HEK293 (cell line): ENCODE measurements around the gene ARPC3.
"Not testable (repeated sequence)": the region's sequence is repeated elsewhere in the genome, so short reads cannot be mapped to it uniquely, and the experiment has no call there.

Experiments used
- CTCF ChIA-PET: fragments of 350-600 bp; formaldehyde crosslinking; extraction: SDS; loops from one replicate; lab custom pipeline; 2021; ENCODE audit warnings: antibody characterized with exemption; lab: Yijun Ruan, JAX
- POLR2A ChIA-PET: fragments of 300-600 bp; formaldehyde crosslinking; extraction: SDS; loops from one replicate; lab custom pipeline; 2020; ENCODE audit warnings: antibody characterized with exemption, inconsistent platforms; lab: Yijun Ruan, JAX
- H3K27ac ChIP-seq: fragments of 200-500 bp; sonication (Bioruptor generic); 2 replicates; pipeline ENCODE4 v1.5.1; 2014; ENCODE audit warnings: low read depth, low read length, control low read depth, inconsistent platforms; ENCODE audit errors: extremely low read depth
- H3K36me3 ChIP-seq, 2 experiments: fragments of 200-500 bp in 1 of 2; sonication (Bioruptor generic) in 1 of 2; 1 replicate in 1 of 2; 2 replicates in 1 of 2; pipeline ENCODE4 v1.5.1; 2014 to 2017; ENCODE audit warnings: inconsistent platforms in 2 of 2, low read length in 2 of 2; ENCODE audit not compliant: control insufficient read depth in 2 of 2, insufficient read depth in 1 of 2
- H3K4me1 ChIP-seq: fragments of 200-500 bp; sonication (Bioruptor generic); 2 replicates; pipeline ENCODE4 v1.5.1; 2014; ENCODE audit warnings: mild to moderate bottlenecking, low read length, inconsistent platforms; ENCODE audit not compliant: control insufficient read depth, insufficient read depth
- H3K4me3 ChIP-seq: 2 replicates; pipeline ENCODE4 v1.5.1; 2011; ENCODE audit warnings: low read depth, mild to moderate bottlenecking, control low read depth, low read length, moderate library complexity
- H3K9me3 ChIP-seq: fragments of 200-500 bp; sonication (Bioruptor generic); 2 replicates; pipeline ENCODE4 v1.5.1; 2014; ENCODE audit warnings: low read depth, low read length, inconsistent platforms; ENCODE audit not compliant: control insufficient read depth, insufficient read depth
- BCL11A ChIP-seq: fragments of 450-650 bp; formaldehyde crosslinking; IDR thresholded peaks from 2 replicates; pipeline ENCODE4 v1.5.1; 2016; ENCODE audit warnings: low read depth, missing biosample characterization, missing genetic modification characterization
- HOXC10 ChIP-seq: sonication (generic); formaldehyde crosslinking; IDR thresholded peaks from 2 replicates; pipeline ENCODE4 v1.8.1; 2023; ENCODE audit warnings: mild to moderate bottlenecking, missing genetic modification reagents
- RBAK ChIP-seq: fragments of 450-650 bp; formaldehyde crosslinking; IDR thresholded peaks from 2 replicates; pipeline ENCODE4 v1.5.1; 2016; ENCODE audit warnings: missing biosample characterization, missing genetic modification characterization
- SCRT1 ChIP-seq: fragments of 450-650 bp; formaldehyde crosslinking; IDR thresholded peaks from 2 replicates; pipeline ENCODE4 v1.5.1; 2016; ENCODE audit warnings: missing biosample characterization, missing genetic modification characterization, borderline replicate concordance
- SCRT2 ChIP-seq: fragments of 450-650 bp; formaldehyde crosslinking; IDR thresholded peaks from 2 replicates; pipeline ENCODE4 v1.5.1; 2016; ENCODE audit warnings: missing biosample characterization, missing genetic modification characterization
- SP2 ChIP-seq: fragments of 450-650 bp; formaldehyde crosslinking; IDR thresholded peaks from 2 replicates; pipeline ENCODE4 v1.5.1; 2016; ENCODE audit warnings: missing biosample characterization, missing genetic modification characterization
- ZNF121 ChIP-seq: fragments of 450-650 bp; formaldehyde crosslinking; IDR thresholded peaks from 2 replicates; pipeline ENCODE4 v1.5.1; 2016; ENCODE audit warnings: missing biosample characterization, missing genetic modification characterization
- ZNF16 ChIP-seq: fragments of 450-650 bp; formaldehyde crosslinking; IDR thresholded peaks from 2 replicates; pipeline ENCODE4 v1.5.1; 2016; ENCODE audit warnings: low read depth, missing biosample characterization, missing genetic modification characterization
- ZNF2 ChIP-seq: fragments of 450-650 bp; formaldehyde crosslinking; IDR thresholded peaks from 2 replicates; pipeline ENCODE4 v1.5.1; 2016; ENCODE audit warnings: missing biosample characterization, missing genetic modification characterization
- ZNF223 ChIP-seq: fragments of 450-650 bp; formaldehyde crosslinking; IDR thresholded peaks from 2 replicates; pipeline ENCODE4 v1.5.1; 2016; ENCODE audit warnings: missing biosample characterization, missing genetic modification characterization
- ZNF335 ChIP-seq: fragments of 450-650 bp; formaldehyde crosslinking; conservative IDR thresholded peaks from 2 replicates; pipeline ENCODE4 v1.5.1; 2016; ENCODE audit warnings: missing biosample characterization, missing genetic modification characterization
- ZNF341 ChIP-seq: fragments of 450-650 bp; formaldehyde crosslinking; IDR thresholded peaks from 2 replicates; pipeline ENCODE4; 2016; ENCODE audit warnings: low read depth, missing biosample characterization, missing genetic modification characterization
- ZNF48 ChIP-seq: fragments of 450-650 bp; formaldehyde crosslinking; IDR thresholded peaks from 2 replicates; pipeline ENCODE4 v1.5.1; 2016; ENCODE audit warnings: missing biosample characterization, missing genetic modification characterization
- ZNF610 ChIP-seq: fragments of 450-650 bp; formaldehyde crosslinking; IDR thresholded peaks from 2 replicates; pipeline ENCODE4 v1.5.1; 2016; ENCODE audit warnings: missing biosample characterization, missing genetic modification characterization, borderline replicate concordance
- ZNF626 ChIP-seq: fragments of 450-650 bp; sonication (Bioruptor Pico); formaldehyde crosslinking; IDR thresholded peaks from 2 replicates; pipeline ENCODE4 v1.5.1; 2018; ENCODE audit warnings: missing biosample characterization, missing genetic modification characterization, inconsistent platforms
- ZNF701 ChIP-seq: fragments of 450-650 bp; formaldehyde crosslinking; IDR thresholded peaks from 2 replicates; pipeline ENCODE4 v1.5.1; 2016; ENCODE audit warnings: missing biosample characterization, missing genetic modification characterization
- ZNF843 ChIP-seq: fragments of 450-650 bp; formaldehyde crosslinking; IDR thresholded peaks from 2 replicates; pipeline ENCODE4 v1.5.1; 2016; ENCODE audit warnings: missing biosample characterization, missing genetic modification characterization
- TF ChIP-seq, protein P1 (sequence below): fragments of 450-650 bp; formaldehyde crosslinking; IDR thresholded peaks from 2 replicates; pipeline ENCODE4 v1.5.1; 2016; ENCODE audit warnings: missing biosample characterization, missing genetic modification characterization
- TF ChIP-seq, protein P2 (sequence below): fragments of 450-650 bp; formaldehyde crosslinking; IDR thresholded peaks from 2 replicates; pipeline ENCODE4 v1.5.1; 2016; ENCODE audit warnings: missing biosample characterization, missing genetic modification characterization, borderline replicate concordance
- TF ChIP-seq, protein P3 (sequence below): fragments of 450-650 bp; formaldehyde crosslinking; IDR thresholded peaks from 2 replicates; pipeline ENCODE4 v1.5.1; 2017; ENCODE audit warnings: missing biosample characterization, missing genetic modification characterization
- TF ChIP-seq, protein P4 (sequence below): fragments of 450-650 bp; IDR thresholded peaks from 2 replicates; pipeline ENCODE4 v1.5.1; 2018; ENCODE audit warnings: missing biosample characterization, missing genetic modification characterization

Gene ARPC3

GRCh38 chr12:110466791-110467190 lies 16.7 kb upstream of the ARPC3 start (continued):
- TF ChIP-seq SP2 (tag by site-specific recombination) (no peak), ZNF341 (no peak)

DNA sequence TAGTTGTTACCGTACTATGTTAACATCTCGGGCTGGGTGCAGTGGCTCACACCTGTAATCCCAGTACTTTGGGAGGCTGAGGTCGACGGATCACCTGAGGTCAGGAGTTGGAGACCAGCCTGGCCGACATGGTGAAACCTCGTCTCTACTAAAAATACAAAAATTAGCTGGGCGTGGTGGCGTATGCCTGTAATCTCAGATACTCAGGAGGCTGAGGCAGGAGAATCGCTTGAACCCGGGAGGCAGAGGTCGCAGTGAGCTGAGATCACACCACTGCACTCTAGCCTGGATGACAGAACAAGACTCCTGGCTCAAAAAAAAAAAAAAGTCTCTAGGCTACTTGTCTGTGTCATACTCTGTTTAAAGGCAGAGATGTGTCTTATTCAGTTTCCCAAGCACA lies 15.6 kb upstream of the ARPC3 start:
- POLR2A ChIA-PET, H3K9me3 ChIP-seq, H3K4me3 ChIP-seq, H3K27ac ChIP-seq, H3K4me1 ChIP-seq: not testable (repeated sequence)
- H3K36me3 ChIP-seq = peaks cover 26 to 37% of the 10 kb centered on the region in 2 experiments; a peak in 2 of 3 replicates
- CTCF ChIA-PET = interaction anchor here (0.6 to 1.3 kb wide), 4 partner anchors 9 to 114 kb away, joined by 3 to 10 read pairs (median 6); partner anchors contain the start of gene ARPC3

DNA sequence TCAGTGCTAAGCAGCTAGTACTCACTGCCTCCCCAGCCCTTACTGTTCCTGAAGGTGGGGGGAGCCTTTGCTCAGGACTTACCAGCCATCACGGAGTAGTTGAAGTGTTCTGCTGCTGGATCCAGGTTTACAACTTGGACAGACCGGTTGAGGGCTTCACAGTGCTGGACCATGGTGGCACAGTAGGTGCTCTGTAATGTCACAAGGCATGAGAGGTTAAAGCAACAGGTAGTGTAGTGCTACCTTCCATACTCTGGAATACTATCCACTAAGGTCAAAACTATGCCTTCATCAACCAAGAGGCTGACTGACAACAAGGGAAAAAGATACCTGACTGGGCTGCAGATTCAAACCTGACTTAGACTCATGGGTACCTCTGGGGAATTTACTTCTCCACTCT lies 14.9 kb upstream of the ARPC3 start:
- Histone ChIP-seq H3K4me3 (no peak overlapping the region), H3K9me3 (no peaks in the 10 kb centered on the region), H3K36me3 (peaks cover 26 to 42% of the 10 kb centered on the region in 2 experiments; a peak in 2 of 3 replicates), H3K4me1 (peaks cover 5% of the 10 kb centered on the region; the same call in 1 of the 2 replicates), H3K27ac (no peak overlapping the region)
- ChIA-PET CTCF (interaction anchor here (1.8 kb wide), 1 partner anchor 15 kb away, joined by 10 read pairs; the partner anchor contains the start of gene ARPC3), POLR2A (no interaction called here)
- TF ChIP-seq ZNF843 (no peak), SCRT1 (tag by site-specific recombination) (peak; percentile 53; the same call in 1 of the 2 replicates), ZNF223 (tag by site-specific recombination) (no peak), RBAK (tag by site-specific recombination) (no peak), ZNF610 (tag by site-specific recombination) (no peak), ZNF48 (no peak), ZNF626 (tag by site-specific recombination) (no peak), SCRT2 (tag by site-specific recombination) (peak; percentile 79)
- TF ChIP-seq, all 188 proteins: peak for 2

GRCh38 chr12:110461189-110461588 lies 11.1 kb upstream of the ARPC3 start:
- H3K9me3 ChIP-seq, H3K27ac ChIP-seq, H3K4me3 ChIP-seq, H3K4me1 ChIP-seq, POLR2A ChIA-PET: not testable (repeated sequence)
- CTCF ChIA-PET = interaction anchor here (0.6 to 0.7 kb wide), 3 partner anchors 115 to 811 kb away, joined by 3 read pairs; no protein-coding TSS in a partner anchor
- H3K36me3 ChIP-seq = peaks cover 48 to 70% of the 10 kb centered on the region in 2 experiments; a peak in 2 of 3 replicates

DNA sequence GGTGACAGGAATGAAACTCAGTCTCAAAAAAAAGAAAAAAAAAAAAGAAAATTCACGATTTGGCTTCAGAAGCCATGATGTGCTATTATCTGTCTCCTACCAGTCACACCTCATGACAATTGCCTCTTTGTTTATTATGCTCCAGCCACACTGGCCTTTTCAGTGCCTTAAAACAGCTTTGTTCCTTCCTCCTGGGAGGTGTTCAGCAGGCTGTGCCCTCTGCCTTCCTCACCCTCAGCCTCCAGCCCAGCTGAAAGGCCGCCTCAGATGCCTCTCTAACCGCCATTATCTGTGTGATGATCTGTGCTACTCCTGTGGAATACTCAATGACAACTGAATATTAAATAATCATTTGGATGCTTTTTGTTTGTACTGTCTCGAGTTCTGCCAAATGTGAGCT lies 8.6 kb upstream of the ARPC3 start:
- POLR2A ChIA-PET = interaction anchor here (4.0 kb wide), 1 partner anchor 10 kb away, joined by 13 read pairs; the partner anchor contains the start of genes FAM216A and GPN3
- H3K4me3 ChIP-seq = no peak overlapping the region
- CTCF ChIA-PET = interaction anchor here (0.6 to 2.5 kb wide), 6 partner anchors 8 to 690 kb away, joined by 3 to 12 read pairs (median 4); partner anchors contain the start of gene ARPC3
- H3K27ac ChIP-seq = no peak overlapping the region
- no peaks in the 10 kb centered on the region for H3K9me3 ChIP-seq
- peaks cover 50 to 71% of the 10 kb centered on the region in 2 experiments; a peak in 2 of 3 replicates for H3K36me3 ChIP-seq
- TF ChIP-seq ZNF701 (tag by site-specific recombination) (no peak), ZNF16 (tag by site-specific recombination) (no peak), ZNF335 (tag by site-specific recombination) (no peak), HOXC10 (CRISPR knock-in tag) (no peak), ZNF2 (tag by site-specific recombination) (no peak), BCL11A (tag by site-specific recombination) (no peak), ZNF121 (tag by site-specific recombination) (no peak)
- TF ChIP-seq, protein P1, sequence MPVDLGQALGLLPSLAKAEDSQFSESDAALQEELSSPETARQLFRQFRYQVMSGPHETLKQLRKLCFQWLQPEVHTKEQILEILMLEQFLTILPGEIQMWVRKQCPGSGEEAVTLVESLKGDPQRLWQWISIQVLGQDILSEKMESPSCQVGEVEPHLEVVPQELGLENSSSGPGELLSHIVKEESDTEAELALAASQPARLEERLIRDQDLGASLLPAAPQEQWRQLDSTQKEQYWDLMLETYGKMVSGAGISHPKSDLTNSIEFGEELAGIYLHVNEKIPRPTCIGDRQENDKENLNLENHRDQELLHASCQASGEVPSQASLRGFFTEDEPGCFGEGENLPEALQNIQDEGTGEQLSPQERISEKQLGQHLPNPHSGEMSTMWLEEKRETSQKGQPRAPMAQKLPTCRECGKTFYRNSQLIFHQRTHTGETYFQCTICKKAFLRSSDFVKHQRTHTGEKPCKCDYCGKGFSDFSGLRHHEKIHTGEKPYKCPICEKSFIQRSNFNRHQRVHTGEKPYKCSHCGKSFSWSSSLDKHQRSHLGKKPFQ (tag by site-specific recombination) = no peak
- TF ChIP-seq, protein P2, sequence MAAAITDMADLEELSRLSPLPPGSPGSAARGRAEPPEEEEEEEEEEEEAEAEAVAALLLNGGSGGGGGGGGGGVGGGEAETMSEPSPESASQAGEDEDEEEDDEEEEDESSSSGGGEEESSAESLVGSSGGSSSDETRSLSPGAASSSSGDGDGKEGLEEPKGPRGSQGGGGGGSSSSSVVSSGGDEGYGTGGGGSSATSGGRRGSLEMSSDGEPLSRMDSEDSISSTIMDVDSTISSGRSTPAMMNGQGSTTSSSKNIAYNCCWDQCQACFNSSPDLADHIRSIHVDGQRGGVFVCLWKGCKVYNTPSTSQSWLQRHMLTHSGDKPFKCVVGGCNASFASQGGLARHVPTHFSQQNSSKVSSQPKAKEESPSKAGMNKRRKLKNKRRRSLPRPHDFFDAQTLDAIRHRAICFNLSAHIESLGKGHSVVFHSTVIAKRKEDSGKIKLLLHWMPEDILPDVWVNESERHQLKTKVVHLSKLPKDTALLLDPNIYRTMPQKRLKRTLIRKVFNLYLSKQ (tag by site-specific recombination) = no peak
- TF ChIP-seq, protein P3, sequence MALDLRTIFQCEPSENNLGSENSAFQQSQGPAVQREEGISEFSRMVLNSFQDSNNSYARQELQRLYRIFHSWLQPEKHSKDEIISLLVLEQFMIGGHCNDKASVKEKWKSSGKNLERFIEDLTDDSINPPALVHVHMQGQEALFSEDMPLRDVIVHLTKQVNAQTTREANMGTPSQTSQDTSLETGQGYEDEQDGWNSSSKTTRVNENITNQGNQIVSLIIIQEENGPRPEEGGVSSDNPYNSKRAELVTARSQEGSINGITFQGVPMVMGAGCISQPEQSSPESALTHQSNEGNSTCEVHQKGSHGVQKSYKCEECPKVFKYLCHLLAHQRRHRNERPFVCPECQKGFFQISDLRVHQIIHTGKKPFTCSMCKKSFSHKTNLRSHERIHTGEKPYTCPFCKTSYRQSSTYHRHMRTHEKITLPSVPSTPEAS (tag by site-specific recombination) = no peak
- TF ChIP-seq, protein P4, sequence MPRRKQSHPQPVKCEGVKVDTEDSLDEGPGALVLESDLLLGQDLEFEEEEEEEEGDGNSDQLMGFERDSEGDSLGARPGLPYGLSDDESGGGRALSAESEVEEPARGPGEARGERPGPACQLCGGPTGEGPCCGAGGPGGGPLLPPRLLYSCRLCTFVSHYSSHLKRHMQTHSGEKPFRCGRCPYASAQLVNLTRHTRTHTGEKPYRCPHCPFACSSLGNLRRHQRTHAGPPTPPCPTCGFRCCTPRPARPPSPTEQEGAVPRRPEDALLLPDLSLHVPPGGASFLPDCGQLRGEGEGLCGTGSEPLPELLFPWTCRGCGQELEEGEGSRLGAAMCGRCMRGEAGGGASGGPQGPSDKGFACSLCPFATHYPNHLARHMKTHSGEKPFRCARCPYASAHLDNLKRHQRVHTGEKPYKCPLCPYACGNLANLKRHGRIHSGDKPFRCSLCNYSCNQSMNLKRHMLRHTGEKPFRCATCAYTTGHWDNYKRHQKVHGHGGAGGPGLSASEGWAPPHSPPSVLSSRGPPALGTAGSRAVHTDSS (tag by site-specific recombination) = no peak
- no peaks in the 10 kb centered on the region for H3K4me1 ChIP-seq
